GM18870 (cell line): ENCODE results near the gene CST2.
"Not testable (repeated sequence)": the region's sequence is repeated elsewhere in the genome, so short reads cannot be mapped to it uniquely, and the experiment has no call there.

Source experiments
- ATAC-seq: cut with Tn5 transposase; IDR thresholded peaks from one replicate; pipeline ENCODE4 v1.9.1; 2021; ENCODE audit warnings: moderate library complexity; ENCODE audit not compliant: unreplicated experiment

CST2 gene

GRCh38 chr20:23811559-23811958, 15.0 kb downstream of the CST2 start:
- not testable (repeated sequence) for ATAC-seq

GRCh38 chr20:23810349-23810748, 16.2 kb downstream of the CST2 start:
- ATAC-seq: not testable (repeated sequence)

GRCh38 chr20:23800865-23801264, 25.7 kb downstream of the CST2 start:
- no peak for ATAC-seq

- not testable (repeated sequence) for ATAC-seq
These were observed 27.2 kb downstream of the CST2 start for GRCh38 chr20:23799216-23799847.

- no peak for ATAC-seq
These were observed 31.0 kb downstream of the CST2 start for GRCh38 chr20:23795526-23795925.

- no peak for ATAC-seq
These were observed 31.7 kb downstream of the CST2 start for GRCh38 chr20:23794841-23795240.

- no peak for ATAC-seq
These were observed 32.5 kb downstream of the CST2 start for GRCh38 chr20:23794065-23794464.

- no peak for ATAC-seq
These were observed 43.1 kb downstream of the CST2 start for GRCh38 chr20:23783447-23783846.

GRCh38 chr20:23782366-23782983, 44.1 kb downstream of the CST2 start:
- ATAC-seq: no peak

- ATAC-seq: not testable (repeated sequence)
These were observed 47.9 kb downstream of the CST2 start for GRCh38 chr20:23778676-23779075.

GRCh38 chr20:23777380-23777779, 49.1 kb downstream of the CST2 start:
- ATAC-seq: not testable (repeated sequence)

GRCh38 chr20:23776067-23776771, 50.3 kb downstream of the CST2 start:
- no peak for ATAC-seq

- ATAC-seq: no peak
These were observed 52.4 kb downstream of the CST2 start for GRCh38 chr20:23774081-23774480.
